Measurements from ENCODE around the gene MBOAT2. TPM values are rescaled to one million over a fixed set of nuclear protein-coding genes. Genes with fewer than 3 reads are reported as not detected.

The MBOAT2 gene
- polyA plus RNA-seq, 3 donors = 5.1 to 9.0 (median 5.5) TPM

GRCh38 chr2:9020267-9020666 lies 16.8 kb upstream of the MBOAT2 start:
- Histone ChIP-seq H3K4me1 (ENCODE audit: control insufficient read depth in 1 of 2, insufficient read depth in 2 of 2, low read length in 2 of 2) (no peaks in the 10 kb centered on the region), H3K36me3 (replicated peaks in 1 of 2; ENCODE audit: control insufficient read depth in 1 of 2, insufficient read depth in 2 of 2, low read length in 2 of 2) (no peaks in the 10 kb centered on the region), H2AFZ (ENCODE audit: insufficient read depth, low read depth, low read length, poor library complexity, severe bottlenecking) (no peak overlapping the region), H3K27ac (ENCODE audit: low read depth in 1 of 2, low read length in 2 of 2) (no peak overlapping the region), H3K27me3 (ENCODE audit: control insufficient read depth in 2 of 2, insufficient read depth in 2 of 2, low read length in 2 of 2) (no peaks in the 10 kb centered on the region), H3K4me3 (replicated peaks in 1 of 3; ENCODE audit: low read depth in 2 of 3, low read length in 3 of 3) (no peak overlapping the region), H3K9me3 (replicated peaks in 1 of 2; ENCODE audit: control insufficient read depth in 1 of 2, insufficient read depth in 1 of 2, low read length in 2 of 2) (no peaks in the 10 kb centered on the region), H3K9ac (ENCODE audit: insufficient read depth, low read length, poor library complexity, severe bottlenecking) (no peak overlapping the region), H3K4me2 (replicated peaks; ENCODE audit: extremely low read depth, low read length, poor library complexity, severe bottlenecking) (no peak overlapping the region), H3K79me2 (ENCODE audit: insufficient read depth, low read length) (no peaks in the 10 kb centered on the region), H4K20me1 (ENCODE audit: insufficient read depth, low read length) (no peaks in the 10 kb centered on the region)
- Mint-ChIP-seq H3K27ac (no peak overlapping the region), H3K9me3 (peaks cover 0 to 3% (median 0%) of the 10 kb centered on the region in 7 donors), H3K27me3 (ENCODE audit: low read depth in 3 of 3) (peaks cover 0 to 1% (median 0%) of the 10 kb centered on the region in 3 donors), H3K4me1 (no peaks in the 10 kb centered on the region), H3K4me3 (no peak overlapping the region), H3K36me3 (no peaks in the 10 kb centered on the region)
- DNase-seq = no peak
- no peak for TF ChIP-seq CTCF (IDR thresholded peaks at IDR 0.05)
- intact Hi-C loops (cut with micrococcal nuclease) = no loop called here
- 81% methylated on average over 3 of the region's 5 CpGs for WGBS (ENCODE audit: insufficient coverage)

GRCh38 chr2:9018534-9018933 lies 15.1 kb upstream of the MBOAT2 start:
- intact Hi-C loops (cut with micrococcal nuclease) = no loop called here
- Histone ChIP-seq H3K9me3 (replicated peaks in 1 of 2; ENCODE audit: control insufficient read depth in 1 of 2, insufficient read depth in 1 of 2, low read length in 2 of 2) (no peaks in the 10 kb centered on the region), H3K9ac (ENCODE audit: insufficient read depth, low read length, poor library complexity, severe bottlenecking) (no peak overlapping the region), H3K36me3 (replicated peaks in 1 of 2; ENCODE audit: control insufficient read depth in 1 of 2, insufficient read depth in 2 of 2, low read length in 2 of 2) (no peaks in the 10 kb centered on the region), H3K4me3 (replicated peaks in 1 of 3; ENCODE audit: low read depth in 2 of 3, low read length in 3 of 3) (no peak overlapping the region), H2AFZ (ENCODE audit: insufficient read depth, low read depth, low read length, poor library complexity, severe bottlenecking) (no peak overlapping the region), H3K27me3 (ENCODE audit: control insufficient read depth in 2 of 2, insufficient read depth in 2 of 2, low read length in 2 of 2) (no peaks in the 10 kb centered on the region), H3K4me2 (replicated peaks; ENCODE audit: extremely low read depth, low read length, poor library complexity, severe bottlenecking) (no peak overlapping the region), H3K4me1 (ENCODE audit: control insufficient read depth in 1 of 2, insufficient read depth in 2 of 2, low read length in 2 of 2) (no peaks in the 10 kb centered on the region), H3K27ac (ENCODE audit: low read depth in 1 of 2, low read length in 2 of 2) (no peak overlapping the region), H4K20me1 (ENCODE audit: insufficient read depth, low read length) (no peaks in the 10 kb centered on the region), H3K79me2 (ENCODE audit: insufficient read depth, low read length) (no peaks in the 10 kb centered on the region)
- whole genome bisulfite sequencing (ENCODE audit: insufficient coverage) = 90% methylated on average over 4 of the region's 7 CpGs
- Mint-ChIP-seq H3K27ac (no peak overlapping the region), H3K27me3 (ENCODE audit: low read depth in 3 of 3) (peaks cover 1 to 4% (median 1%) of the 10 kb centered on the region in 3 donors), H3K4me3 (no peak overlapping the region), H3K36me3 (no peaks in the 10 kb centered on the region), H3K9me3 (peaks cover 0 to 3% (median 0%) of the 10 kb centered on the region in 7 donors), H3K4me1 (no peaks in the 10 kb centered on the region)
- no peak for DNase-seq
- TF ChIP-seq CTCF (IDR thresholded peaks at IDR 0.05) = no peak

Measured in CD14-positive monocyte (primary cell).